Activated CD4-positive, alpha-beta T cell treated with anti-CD3 and anti-CD28 coated beads for 4 hours (primary cell): ENCODE measurements around the gene NEUROD1.

ENCODE experiments used
- DNase-seq, 2 donors: peaks; one replicate each; pipeline ENCODE4 v3.0.0-alpha.2; 2020

Gene NEUROD1

DNA sequence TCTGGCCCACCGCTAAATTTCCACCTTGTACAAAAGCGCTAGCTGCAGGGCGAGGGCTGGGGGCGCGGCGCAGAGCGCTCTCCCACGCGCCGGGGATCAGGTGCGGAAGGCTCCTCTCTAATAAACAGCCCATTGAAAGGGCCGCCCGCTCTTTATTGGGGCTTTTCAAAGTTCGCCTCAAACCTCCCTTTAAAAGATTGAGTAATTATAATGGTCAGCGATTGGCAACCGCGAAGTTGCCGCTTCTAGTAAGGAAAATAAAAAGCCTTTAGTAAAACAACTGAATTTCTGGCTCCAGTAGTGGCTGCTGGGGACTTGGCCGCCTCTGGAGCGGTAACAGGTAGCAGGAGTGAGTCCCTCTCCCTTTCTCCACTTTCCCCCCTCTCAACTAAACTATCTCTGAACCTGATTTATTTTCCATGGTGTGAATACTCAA lies 755 bp downstream of the NEUROD1 start:
- DNase-seq = no peak

- no peak for DNase-seq
Observed at GRCh38 chr2:181678861-181679543, 1.3 kb downstream of the NEUROD1 start.

GRCh38 chr2:181677912-181678586 lies 2.3 kb downstream of the NEUROD1 start:
- DNase-seq = peak; percentile 39 to 41

DNA sequence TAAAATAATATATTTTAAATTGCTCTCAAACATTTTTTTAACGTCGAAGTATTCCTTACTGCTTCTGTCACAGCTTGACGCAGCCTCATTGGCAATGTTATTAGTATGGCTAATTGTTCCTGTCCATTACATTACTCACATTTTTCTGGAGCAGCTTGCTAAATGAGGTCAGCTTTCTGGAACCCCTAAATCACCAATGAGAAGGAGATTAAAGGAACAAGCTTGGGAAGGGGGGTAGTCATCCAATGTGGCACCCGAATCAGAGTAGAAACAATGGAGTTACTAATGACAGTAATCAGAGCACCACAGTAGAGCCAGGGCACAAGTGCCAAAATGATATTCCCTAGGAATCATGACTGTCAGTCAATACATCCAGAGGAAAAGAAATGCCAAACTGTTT lies 5.1 kb downstream of the NEUROD1 start:
- DNase-seq = no peak

GRCh38 chr2:181674461-181674860 lies 5.9 kb downstream of the NEUROD1 start:
- DNase-seq = no peak

- DNase-seq = no peak
Observed at GRCh38 chr2:181673173-181673572, 7.1 kb downstream of the NEUROD1 start.

DNA sequence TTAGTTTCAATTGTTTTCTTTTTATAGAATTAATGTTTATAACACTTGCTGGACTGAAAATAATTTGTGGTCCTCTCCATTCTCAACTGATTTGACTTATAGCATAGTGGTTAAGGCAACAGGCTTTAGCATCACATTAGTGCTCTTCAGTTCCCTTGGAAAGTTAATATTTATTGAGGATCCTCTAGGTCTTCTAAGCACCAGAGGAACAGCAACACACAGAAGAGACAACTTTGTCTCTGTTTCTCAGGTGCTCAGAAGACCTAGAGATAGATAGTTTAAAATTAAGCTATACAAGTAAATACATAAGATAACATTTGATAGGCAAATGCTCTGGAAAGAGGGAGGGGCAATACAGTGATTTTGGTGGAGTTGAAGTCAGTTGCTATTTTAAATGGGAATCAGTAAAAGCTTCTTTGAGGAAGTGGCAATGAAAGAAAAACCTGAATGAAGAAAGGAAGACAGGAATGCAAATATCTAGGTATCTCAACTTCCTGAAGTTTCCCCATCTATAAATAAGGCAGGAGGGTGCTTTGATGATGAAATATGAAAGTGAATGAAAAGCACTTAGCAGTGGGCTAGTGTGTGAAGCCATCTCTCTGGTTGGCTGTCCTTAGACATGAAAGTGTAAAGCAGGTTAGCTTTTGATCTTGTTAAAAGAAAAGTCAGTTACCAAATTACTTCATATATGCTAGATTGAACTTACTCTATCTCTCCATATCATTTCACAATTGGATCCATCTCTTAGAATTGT lies 7.9 kb downstream of the NEUROD1 start:
- DNase-seq = no peak

DNA sequence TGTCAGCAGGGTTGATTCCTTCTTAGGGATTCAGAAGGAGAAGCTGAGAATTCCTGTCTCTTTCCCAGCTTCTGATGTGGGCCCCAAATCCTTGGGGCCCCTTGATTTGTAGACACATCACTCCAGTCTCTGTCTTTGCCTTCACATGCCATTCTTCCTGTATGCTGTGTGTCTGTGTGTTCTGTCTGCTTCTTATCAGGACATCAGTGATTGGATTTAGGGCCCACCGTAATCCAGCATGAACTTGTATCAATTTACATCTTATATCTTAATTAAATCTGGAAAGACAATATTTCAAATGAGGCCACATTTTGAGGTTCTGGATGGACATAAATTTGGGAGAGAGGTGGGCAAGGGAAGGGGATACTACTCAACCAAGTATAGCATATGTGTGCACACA lies 9.7 kb downstream of the NEUROD1 start:
- no peak for DNase-seq

DNA sequence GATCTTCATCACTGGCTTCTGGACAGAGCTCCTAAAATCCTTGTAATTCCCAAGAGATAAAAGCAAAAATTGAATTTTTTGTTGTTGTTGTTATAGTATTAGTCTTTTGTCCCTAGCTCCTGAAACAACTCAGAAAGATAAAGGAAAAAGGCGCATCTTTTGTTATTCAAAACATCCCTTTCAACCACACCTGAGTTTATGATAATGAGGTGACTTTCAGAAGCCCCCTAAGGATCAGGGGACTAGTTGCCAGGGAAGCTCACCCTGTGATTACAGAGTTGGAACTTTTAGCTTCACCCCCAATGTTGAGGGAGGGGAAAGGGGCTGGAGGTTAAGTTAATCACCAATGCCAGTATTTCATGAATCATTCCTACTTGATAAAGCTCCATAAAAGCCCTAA lies 13.1 kb downstream of the NEUROD1 start:
- no peak for DNase-seq

DNA sequence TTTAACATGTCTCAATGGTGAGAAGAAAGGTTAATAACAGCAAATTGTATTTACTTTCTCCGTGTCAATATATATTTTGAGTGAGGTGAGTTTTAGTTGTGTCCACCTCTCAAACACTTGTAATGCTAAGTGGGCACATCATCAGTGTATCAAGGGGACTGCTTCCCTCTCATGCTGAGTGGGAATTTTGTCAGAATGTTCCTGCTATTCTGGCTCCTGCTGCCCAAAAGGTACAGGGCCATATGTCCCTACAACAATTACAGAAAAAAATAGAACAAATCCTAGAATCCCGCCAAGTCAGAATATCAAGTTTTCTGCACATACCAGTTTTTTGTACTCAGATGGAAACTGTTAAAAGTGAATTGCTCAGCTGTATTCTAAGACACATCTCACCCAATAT lies 18.0 kb downstream of the NEUROD1 start:
- DNase-seq = no peak

DNA sequence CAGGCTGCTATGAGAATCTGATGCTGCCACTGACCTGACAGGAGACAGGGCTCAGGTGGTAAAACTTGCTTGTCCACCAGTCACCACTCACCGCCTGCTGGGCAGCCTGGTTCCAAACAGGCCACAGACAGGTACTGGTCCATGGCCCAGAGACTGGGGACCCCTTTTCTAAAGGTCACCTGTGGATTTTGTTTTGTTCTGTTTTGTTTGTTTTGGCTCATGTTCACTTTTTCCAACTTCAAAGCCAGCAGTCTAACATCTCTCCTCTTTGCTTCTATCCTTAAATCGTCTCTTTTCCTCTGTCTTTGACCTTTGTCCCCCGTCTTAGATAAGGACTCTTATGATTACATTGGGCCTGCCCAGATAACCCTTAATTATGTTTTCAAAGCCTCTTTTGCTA lies 20.1 kb downstream of the NEUROD1 start:
- DNase-seq = no peak

- no peak for DNase-seq
Observed at GRCh38 chr2:181658444-181658843, 21.9 kb downstream of the NEUROD1 start.

DNA sequence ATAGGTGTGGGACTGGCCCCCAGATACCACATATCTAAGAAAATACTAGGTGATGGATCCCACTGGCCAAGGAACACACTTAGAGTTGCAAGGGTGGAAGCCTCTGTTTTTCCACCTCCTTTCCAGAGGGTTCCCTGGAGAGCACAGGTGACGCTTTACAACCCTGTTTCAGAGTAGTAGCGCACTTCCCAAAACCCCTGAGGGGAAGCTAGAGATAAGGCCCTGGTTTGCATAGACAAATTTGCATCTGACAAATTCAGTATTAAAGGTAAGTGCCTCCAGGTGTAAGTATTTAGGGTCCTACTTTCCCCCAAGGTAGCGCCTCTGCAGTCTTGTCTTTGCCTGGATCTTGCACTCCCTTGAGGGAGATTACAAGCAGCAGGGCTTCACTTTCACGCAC lies 22.9 kb downstream of the NEUROD1 start:
- no peak for DNase-seq

- DNase-seq = no peak
Observed at GRCh38 chr2:181656450-181657291, 23.6 kb downstream of the NEUROD1 start, which contains the start of gene CERKL. Gene CERKL (minus strand): TSS chr2:181657105. CDS start chr2:181657006, 99 bp downstream.

GRCh38 chr2:181655519-181655918 lies 24.8 kb downstream of the NEUROD1 start:
- DNase-seq = no peak

DNA sequence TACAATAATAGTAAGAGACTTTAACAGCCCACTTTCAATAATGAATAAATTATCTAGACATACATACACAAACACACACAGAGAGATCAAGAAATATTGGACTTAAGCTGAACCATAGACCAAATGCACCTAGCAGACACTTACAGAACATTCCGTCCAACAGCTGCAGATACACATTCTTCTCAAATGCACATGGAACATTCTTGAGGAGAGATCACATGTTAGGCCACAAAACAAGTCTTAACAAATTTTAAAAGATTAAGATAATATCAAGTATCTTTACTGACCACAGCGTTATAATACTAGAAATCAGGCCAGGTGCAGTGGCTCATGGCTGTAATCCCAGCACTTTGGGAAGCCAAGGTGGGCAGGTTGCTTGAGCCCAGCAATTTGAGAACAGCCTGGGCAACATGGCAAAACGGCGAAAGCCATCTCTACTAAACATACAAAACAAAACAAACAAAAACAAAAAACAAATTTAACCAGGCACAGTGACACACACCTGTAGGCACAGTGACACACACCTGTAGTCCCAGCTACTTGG lies 30.8 kb downstream of the NEUROD1 start:
- DNase-seq = no peak

GRCh38 chr2:181648478-181649155 lies 31.7 kb downstream of the NEUROD1 start:
- DNase-seq = no peak

DNA sequence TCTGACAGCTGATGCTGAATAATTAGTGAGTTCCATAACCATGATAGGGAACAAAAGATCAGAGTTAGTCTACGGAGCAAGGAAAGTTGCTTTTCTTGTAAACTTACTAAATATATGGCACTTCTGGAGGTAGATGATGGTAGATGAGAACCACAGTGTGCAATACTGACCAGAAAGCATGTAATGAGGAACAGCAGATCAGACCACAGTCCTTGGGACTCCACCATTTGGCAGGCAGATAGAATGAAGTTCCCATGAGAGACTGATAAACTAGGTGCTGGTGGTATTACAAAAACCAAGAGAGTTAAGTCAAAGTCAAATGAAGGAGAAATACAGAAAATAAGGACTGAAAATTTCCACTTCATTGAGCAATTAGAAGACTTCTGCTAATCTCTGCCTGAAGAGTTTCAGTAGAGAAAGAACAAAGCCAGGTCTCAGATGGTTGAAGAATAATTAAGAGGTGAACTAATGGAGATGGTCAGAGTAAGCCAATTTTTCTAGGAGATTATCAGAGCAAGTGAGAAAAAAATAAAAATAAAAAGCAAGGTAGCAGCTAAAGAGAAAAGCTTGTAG lies 33.8 kb downstream of the NEUROD1 start:
- no peak for DNase-seq

GRCh38 chr2:181643151-181643550 lies 37.2 kb downstream of the NEUROD1 start:
- no peak for DNase-seq

DNA sequence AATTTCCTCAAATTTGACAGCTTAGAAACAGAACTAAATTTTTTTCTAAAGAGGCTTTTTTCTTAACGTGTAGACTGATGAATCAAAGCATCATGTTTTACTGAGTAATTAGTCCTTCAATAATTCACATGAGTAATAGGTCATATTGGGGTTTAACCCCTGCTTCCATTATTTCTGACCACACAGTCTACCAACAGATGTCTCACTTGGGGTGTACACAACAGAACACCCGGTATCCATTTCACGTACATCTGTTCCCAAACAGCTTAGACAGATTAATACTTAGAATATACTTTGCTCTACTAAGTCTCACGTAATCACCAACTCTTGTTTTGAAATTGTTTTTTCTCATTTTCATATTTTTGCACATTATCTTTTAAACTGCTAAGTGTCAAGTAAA lies 38.2 kb downstream of the NEUROD1 start:
- DNase-seq = no peak

DNA sequence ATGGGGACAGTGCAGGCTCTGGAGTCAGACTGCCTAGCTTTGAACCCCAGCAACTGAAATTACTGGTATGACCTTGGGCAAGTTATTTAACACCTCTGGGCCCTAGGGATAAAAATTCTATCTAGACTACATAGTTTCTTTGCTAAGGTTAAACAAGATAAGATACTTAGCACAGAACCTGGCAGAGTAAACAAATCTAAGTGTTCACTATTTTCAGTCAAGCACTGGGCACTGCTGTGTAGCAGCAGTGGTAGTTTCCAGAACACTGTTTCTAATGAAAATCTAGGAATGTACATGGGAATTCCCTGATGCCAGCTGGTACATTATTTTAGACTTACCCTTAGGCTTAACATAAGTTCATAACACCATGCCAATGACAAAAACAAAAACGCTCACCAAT lies 40.6 kb downstream of the NEUROD1 start:
- no peak for DNase-seq
